GM21381 (cell line): Measurements from ENCODE around the gene KMT2C.

ENCODE experiments used
- ATAC-seq: cut with Tn5 transposase; IDR thresholded peaks from one replicate; pipeline ENCODE4 v1.9.1; 2021; ENCODE audit warnings: mild to moderate bottlenecking, moderate library complexity; ENCODE audit not compliant: unreplicated experiment

Gene KMT2C

DNA sequence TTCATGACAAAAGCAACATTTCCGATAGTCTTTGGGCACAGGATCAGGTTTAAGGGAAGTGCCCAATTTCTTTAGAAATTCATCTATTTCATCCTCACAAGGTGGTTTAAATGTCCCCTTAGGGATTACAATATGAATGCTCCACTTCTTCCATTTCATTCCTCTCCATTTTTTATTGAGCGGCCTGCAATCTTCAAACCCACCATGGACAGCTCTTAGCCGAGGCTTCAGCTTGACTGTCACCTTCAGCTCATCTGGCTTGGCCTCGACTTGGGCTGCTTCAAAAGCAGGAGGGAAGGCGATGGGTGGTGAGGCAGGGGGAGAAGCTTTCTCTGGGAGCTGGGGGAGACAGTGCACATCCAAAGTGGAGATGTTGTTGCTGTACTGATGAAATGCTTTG, 287.1 kb downstream of the KMT2C start:
- ATAC-seq = no peak

DNA sequence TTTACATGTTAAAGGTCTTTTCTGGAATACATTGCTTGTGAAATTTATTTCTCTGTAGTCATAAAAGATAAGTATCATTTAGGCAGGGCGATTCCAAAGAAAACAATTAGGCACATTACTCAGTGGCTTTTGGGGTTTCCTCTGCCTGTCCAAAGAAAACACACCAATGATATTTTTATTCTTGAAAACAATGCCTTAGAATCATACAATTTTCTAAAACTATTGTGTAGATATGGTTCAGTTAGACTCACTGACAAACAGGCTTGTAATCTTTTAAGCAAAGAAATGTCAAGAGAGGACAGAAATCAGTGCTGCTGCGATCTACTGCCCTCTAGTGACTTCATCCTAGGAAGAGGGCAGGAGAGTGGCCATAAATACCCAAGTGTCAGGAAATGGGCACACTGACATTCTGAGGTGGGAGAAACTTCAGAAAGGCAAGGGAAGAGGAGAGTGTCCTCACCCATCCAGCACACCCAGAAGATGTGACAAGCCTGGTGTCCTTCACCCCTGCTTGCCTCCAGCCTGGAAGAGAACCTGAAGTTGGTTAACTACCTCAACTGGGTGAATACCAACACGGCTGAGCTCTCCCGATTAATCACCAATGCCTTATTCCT, 289.8 kb downstream of the KMT2C start:
- no peak for ATAC-seq

DNA sequence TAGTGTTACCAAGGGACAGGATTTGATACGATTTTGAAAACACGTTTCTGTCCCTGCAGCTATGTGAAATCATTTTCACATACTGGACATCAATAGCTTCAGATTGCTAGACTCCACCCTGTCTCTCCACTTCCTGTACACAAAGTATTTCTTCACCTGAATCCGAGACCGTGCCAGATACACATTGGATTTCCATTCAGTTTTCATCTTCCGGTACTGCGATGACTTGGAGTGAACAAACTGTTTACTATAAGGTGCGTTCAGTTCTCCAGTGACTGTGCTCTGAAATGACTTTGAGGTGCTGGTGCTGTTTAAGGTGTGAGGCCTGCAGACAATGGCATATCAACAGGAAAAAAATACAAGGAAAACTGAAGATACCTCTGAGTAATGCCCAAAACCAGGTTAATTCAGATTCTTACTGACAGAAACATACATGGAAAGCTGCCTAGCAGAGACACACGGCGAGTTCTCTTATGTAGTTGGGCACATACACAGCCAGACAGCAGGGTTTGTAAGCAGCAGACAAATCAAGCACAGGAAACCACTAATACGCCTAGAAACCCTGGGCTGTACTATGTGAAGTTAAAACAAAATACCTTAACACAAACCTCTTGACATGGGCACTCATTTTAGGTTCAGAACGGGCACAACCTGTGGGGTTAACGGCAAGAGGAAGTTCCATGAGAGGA, 291.1 kb downstream of the KMT2C start:
- ATAC-seq = no peak

DNA sequence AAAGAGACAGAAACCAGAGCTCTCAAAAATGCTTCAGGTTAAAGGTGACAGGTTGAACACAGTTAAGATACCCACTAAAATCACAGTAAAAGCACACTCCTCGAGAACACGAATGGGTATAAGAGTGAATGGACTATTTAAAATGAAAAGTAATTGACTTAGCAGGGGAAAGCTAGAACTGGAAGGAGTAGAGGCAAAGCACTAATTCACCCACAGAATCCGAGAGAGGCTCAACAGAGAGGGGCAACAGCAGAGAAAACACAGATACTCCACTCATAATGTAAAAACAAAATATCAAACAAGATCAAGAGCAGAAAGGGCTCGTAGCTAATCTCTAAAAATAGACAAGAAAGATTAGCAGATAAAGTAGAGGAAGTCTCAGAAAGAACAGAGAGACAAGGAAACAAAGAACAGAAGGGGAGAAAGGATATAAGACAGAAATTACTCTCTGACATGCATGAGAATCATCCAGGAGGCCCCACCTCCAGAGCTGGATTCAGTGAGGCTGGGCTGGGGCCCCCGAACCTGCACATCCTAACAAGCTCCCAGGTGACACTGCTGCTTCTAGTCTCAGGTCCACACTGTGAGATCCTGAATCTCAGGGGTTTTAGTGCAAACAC, 292.7 kb downstream of the KMT2C start:
- no peak for ATAC-seq

DNA sequence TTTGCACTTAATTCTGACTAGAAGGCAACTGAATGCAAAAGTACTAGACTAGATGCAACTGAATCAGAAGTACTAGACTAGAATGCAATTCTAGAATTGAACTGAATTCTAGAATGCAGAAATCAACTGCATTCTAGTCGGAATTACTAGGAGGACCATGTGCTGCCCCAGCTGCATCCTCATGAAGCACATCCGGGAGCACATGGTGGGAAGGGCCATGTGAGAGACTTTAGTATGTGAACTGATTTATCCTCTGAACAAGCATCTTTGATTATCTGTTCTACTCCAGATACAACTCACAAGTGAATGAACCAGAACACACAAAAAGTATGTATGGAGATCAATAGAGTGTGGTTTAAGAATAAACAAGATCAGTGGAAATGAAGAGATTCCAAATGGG, 295.2 kb downstream of the KMT2C start:
- ATAC-seq = no peak

DNA sequence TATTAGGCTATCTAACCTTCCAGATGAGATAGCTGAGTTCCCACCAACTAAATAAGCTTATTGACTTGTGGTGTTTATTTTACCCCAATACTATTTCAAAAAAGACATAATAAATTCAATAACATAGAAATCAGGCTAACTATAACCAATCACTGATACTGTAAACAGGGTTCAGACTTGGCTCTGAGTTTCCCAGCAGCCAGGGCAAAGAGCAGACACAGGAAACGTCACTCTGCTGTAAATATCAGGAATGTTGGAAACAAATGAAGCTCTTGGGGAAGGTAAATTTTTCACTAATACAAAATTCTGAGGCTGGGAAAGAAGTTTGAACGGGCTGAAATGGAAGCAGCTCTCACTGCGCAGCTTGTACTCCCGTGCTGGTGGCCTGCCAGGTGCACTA, 295.7 kb downstream of the KMT2C start:
- ATAC-seq = no peak

DNA sequence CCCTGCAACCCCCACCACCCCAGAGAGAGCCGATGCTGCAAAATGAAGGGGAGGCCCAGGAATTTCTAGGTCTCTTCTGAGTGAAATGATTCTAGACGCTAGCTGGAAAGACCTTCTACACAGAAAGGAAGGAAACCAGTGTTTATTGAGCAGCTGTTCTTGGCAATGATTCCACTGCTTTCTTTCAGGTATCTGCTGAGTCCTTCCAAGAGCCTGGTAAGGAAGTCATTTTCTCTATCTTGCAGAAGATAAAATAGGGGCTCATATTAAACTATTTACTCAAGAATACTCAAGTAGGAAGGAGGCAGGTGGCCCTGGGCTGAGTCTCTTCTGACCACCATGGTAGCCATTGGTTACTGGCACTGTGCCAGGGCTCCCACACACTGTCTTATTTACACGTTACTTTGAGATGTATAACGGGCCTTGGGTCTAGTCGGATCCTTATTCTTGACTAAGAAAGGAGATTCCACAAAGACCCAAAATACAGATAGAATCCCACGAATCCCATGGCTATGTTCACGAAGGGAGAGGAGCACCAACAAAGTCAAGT, 298.3 kb downstream of the KMT2C start:
- ATAC-seq = no peak

DNA sequence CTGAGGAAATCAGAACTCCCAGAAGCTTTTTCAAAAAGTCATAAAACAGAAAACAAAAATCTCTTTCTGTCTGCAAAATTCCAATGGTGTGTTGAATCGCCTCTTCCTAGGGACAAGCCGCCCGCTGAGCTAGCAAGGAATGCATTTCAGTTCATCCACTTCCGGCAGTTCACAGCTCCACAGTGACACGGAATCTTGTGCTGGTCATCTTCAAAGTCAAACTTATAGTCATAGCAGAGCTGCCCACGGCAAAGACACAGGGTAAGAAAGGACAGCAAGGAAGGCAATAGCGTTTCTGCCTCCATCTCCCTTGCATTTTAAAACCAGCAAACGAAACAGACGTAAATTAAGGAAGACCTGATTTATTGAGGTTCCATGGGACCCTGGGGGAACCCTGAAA, 299.1 kb downstream of the KMT2C start:
- ATAC-seq = no peak

DNA sequence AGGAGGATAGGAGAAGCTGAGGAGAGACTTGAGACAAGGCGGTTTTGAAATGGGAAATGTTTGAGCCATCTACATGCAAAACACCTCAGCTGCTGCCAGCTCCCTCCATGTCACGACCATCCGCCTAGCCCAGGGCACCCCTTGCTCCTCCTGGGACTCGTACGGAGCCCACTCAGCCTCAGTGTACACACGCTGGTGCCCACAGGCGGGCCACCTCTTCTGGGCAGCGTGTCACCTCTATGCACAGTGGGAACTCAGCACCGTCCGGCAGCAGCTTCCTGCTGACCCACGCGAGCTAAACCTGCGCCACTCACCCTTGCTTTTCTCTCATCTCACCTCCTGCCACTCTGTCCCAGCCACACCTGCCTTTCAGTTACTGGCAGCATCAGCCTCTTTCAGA, 302.0 kb downstream of the KMT2C start:
- no peak for ATAC-seq

DNA sequence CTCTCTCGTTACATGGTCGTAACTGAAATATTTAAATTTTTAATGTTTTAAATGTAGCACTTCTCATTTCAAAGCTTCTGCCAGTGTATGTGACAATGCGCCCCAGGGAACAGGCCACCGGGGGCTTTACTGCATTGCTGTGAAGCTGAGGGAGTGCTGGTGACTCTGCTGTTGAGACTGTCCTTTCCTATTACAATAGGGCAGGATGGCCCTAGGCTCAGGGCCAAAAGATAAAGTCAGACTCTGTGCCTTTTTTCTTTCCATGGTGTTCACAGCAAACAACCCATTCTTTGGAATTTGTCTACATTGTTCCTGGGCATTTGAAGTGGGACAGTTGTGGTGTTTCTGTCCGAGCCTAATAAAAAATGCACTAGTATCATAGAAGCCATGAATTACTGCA, 303.0 kb downstream of the KMT2C start:
- ATAC-seq = no peak

DNA sequence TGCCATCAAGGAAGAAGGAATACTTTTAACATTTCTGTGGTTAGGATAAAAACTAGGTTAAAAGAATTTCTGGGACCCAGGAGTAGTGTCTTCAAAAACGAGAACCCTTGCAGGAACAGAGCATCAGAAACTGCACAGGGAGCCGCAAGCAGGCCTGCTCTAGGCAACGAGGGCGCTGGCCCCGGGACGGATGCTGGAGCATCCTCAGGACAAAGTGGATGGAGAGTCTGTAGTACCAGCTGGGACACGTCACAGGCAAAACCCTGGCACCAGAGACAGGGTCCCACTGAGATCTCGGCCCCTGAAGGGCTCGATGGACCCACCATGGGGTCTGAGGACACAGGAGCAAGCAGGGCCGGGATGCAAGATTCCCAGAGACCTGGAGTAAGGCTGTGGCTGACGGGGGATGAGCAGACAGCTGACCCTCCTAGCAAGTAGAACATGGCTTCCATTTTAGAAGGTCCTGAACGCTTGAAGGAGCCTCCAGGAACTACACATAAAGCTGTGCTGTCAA, 303.8 kb downstream of the KMT2C start:
- ATAC-seq = no peak

DNA sequence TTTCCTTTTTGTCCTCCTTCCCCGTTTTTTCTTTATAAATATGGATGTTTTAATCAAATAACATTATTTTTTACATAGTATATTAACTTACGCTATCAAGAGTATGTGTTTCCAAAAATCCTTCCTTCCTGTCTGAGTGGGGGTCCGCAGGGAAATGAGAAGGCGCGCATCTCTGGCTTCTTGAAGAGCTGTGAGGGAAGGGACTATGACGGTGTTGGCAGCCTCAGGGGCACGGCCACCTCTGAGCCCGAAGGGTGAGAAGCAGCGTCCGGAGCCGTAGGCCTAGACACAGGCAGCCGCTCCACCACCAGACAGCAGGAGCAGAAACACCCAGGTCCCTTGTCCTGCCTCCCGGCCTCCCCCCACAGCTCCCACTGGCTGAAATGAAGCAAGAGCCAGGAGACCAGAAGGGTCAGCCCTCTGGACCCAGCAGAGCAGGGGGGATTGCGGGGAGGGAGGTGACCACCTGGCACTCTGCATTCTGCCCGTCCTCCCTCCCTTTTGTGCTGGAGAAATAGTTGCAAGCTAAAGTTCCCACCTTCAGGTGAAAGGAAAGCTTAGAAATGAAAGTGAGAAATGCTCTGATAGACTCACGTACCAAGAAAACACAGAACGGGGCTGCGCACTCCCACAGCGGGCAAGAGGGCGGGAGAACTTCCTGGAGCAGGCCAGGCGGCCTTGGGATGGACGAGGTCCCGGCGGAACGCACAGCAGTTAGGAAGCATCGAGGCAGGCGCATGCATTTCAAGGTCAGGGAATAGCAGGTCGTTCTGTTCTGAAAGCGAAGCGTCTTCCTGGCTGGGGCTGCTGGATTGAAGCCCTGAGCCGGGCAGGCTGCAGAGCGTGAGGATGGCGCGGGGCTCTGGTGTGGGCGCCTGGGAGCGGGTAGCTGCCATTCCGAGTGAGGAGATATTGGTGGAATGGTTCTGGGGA, 304.9 kb downstream of the KMT2C start:
- ATAC-seq = no peak

DNA sequence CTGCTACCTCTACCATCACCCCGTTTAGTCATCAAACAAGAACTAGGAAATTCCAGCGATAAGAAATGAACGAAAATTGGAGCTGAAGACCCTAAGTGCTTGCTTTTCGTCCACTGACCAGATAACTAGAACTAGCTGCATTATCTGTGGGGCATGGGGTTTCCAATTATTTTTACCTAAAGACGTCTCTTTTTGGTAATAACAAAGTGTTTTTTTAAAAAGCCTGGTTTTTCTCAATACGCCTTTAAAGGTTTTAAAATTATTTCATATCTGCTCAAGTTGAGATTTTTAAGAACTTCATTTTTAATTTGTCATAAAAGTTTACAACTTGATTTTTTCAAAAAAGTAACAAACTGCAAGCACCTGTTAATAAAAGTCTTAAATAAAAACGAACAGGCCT, 306.1 kb downstream of the KMT2C start:
- no peak for ATAC-seq

DNA sequence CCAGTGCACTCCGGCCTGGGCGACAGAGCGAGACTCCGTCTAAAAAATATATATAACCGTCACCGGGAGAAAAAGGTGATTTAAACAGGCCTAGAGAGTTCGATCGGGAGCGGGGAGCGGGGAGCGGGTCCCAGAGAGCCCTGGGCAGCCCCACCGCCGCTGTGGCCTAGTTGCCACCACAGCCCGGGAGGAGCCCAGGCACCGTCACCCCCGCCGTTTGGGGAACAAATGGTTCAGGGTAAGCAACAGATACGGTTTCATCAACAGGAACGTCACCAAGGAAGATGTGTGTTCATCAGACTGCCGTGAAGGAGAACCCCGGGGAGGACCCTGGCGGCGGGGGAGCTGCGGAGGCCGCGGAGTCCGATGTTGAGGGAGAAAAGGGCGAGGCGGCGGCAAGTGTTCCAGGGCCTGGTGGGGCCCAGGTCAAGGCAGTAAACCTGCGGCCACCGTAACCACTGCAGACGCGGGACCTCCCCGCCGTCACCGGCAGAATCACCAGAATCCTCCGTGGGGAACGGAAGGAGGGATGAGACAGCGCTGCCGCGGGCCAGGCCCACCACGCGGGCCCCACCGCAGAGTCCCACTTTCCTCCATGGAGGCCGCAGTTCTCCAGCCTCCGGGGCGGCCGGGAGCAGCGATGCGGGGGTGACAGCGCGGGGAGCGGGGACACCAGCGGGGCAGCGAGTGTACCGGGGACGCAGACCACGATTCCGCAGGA, 306.9 kb downstream of the KMT2C start:
- no peak for ATAC-seq

DNA sequence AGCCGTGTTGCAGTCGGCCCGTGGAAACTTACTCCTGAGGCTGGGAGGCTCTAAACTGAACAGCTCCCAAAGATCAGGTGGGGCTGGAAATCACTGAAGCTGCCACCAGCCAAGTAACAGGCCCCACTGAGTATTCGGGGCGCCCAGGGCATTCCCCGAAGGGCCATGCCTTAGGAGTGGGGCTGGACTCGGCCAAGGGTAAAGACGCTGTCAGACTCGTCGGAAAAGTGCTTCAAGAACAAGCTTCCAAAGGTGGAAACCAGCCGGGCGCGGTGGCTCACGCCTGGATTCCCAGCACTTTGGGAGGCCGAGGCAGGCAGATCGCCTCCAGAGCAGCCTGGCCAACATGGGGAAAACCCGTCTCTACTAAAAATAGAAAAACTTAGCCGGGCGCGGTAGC, 307.6 kb downstream of the KMT2C start:
- ATAC-seq = no peak

DNA sequence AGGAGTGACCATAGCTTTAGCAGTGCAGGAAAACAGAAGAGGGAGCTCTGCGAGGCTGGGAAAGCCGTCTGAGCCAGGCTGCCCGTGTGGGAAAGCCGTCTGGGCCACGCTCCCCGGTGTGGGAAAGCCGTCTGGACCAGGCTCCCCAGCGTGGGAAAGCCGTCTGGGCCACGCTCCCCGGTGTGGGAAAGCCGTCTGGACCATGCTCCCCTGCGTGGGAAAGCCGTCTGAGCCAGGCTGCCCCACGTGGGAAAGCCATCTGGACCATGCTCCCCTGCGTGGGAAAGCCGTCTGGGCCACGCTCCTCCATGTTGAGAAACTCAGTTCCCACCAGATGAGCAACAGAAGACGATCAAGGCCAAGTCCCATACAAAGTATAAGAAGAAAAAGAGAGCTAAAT, 308.6 kb downstream of the KMT2C start:
- ATAC-seq = no peak

DNA sequence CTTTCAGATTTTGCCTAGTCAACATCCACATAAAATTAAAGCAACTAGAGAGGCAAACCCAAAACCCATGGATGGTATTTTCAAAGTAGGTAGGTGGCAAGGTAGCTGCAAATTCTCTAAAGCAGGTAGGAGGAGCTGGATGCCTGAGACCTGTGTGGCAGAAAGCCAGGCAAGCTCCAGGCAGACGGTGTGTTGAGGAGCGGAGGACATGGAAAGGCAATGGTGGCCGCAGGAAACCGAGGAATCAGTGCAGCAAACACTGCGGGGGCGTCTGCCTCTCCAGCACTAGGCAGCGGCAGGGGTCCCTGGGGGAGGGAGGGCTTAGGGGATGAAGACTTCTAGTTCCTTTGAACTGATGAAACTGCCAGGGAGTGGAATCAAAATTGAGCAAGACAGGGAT, 309.1 kb downstream of the KMT2C start:
- ATAC-seq = no peak

DNA sequence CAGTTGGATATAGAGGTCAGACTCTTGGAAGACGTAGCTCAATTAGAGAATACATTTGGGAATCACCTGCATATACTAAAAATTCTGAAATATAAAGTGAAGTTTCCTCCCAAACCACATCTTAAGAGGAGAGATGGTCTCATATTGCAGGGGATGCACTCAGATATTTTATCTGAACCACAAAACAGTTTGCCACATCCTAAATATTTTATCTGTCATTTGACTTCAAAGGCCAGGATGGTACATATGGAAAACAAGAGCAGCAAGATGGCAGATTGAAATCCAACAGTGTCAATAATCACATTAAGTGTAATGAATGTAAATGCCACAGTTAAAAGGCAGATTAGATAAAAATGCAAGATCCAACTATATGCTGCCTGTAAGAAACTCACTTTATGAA, 313.3 kb downstream of the KMT2C start:
- ATAC-seq = no peak

DNA sequence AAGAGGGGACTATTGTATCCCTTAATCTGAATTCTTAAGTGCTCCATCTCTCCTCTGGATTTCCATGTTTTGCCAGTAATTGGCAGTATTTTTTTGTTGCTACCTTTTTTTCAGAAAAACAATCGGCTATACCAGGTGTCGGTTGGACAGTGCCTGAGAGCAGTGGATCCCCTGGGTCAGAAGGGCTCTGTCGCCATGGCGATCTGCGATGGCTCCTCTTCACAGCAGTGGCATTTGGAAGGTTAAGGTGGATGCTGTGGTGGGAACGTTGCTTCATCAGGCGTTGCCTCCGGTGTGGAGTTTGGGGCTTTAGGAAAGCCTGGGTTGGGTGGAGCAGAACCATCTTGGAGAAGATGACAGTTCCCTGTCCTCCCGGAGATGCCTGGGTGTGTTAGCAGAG, 314.4 kb downstream of the KMT2C start:
- ATAC-seq = no peak

DNA sequence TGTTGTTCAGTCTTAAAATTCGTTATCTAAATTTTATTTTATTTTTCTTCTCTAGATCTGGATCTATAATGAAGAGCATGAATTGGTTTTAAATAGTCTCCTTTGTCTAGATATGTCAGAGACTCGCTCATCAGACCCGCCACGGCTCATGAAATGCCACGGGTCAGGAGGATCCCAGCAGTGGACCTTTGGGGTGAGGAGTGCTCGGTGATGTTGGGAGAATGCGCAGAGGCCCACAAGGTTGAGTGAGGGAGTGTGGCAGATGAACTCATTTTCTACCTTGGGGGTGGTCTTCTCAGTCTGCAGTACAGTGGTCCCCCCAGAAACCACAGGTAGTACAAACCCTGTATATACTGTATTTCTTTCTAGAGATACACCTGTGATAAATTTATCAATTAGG, 315.0 kb downstream of the KMT2C start:
- no peak for ATAC-seq
